Stimulated activated CD4-positive, alpha-beta T cell treated with anti-CD3 and anti-CD28 coated beads, Interleukin-15, amount 100 ng/mL, for 1 hour (primary cell): ENCODE measurements around the gene ITPK1.

Source experiments
- DNase-seq, 2 donors: peaks; one replicate each; pipeline ENCODE4 v3.0.0-alpha.2; 2020; ENCODE audit warnings: low read depth in 1 of 2, low spot score in 1 of 2

The ITPK1 gene

DNA sequence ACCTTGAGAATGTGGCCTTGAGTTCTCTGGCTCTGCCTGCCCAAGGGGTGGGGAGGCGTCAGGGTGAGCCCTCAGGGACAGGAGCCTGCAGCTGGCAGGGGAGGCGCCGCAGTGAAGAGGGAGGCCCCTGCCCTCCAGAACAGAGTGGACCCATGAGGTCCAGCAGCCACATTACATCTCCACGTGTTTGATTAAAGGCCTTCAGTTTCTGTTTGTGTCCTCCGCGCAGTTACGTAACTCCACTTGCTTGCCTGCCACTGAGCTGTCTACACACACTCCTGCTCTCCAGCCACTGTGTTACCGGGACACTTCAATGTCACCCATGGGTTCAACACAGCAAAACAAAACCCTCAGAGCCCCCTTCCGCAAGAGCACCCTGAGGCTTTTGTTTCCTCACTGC is 122.4 kb downstream of the ITPK1 start:
- no peak for DNase-seq

DNA sequence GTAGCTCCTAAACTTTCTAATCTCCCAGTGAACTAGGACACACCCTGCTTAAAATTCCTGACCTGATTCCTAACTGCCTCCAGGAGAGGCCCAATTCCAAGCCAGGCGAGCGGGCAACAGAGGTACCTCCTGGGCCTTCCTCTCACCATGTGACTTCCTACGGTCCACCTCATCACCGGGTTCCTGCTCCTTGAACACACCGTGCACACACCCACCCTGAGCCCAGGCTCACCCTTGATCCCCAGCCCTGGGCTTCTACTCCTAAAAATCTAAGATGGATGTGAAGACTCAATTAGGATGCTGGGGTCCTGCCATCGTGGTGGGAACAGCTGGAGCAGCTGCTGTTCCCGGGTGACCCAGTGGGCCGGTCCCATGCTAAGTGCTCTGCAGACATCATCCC is 124.2 kb downstream of the ITPK1 start:
- DNase-seq: no peak

DNA sequence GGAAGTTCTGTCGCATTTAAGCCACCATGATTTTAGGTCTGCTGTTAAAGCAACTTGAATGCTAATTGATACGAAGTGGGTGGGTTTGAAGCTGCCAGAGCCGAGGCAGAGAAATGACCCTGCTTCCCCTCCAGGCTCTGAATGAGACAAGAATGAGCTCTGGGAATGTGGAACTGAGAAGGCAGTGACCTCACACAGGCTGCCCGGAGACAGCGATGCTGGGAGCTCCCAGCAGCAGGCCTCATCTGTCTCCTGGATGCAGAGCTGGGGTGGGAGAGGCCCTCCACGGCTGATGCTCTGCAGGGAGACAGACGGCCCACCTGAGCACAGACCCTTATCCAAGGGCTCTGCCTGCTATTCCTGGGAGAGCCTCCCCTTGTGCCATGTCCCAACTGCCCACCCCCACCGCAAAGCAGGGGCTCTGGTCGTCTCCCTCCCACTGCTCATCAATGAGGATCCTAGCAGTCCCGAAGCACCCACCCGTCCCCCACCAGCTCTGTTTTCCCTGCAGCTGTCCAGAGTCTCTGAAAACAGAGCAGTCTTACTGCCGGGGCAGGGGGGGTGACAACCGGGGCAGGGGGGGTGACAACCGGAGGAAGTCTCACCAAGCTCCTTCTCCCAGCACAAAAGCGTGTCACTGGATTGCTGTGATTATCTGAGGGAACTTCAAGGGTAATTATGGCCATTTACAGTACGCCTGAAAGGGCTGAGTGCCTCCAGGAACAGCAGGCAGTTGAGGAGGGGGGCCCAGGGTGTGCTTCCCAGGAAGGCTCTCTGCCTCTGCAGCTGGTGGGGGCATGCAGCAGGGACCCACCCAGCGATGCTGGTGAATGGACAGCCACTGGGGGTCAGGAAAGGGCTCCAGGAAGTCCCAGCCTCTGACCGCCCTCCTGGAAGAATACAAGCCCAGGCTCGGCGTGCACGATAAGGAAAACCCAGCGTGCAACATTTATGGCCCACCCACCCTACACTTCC is 125.0 kb downstream of the ITPK1 start:
- DNase-seq: no peak

DNA sequence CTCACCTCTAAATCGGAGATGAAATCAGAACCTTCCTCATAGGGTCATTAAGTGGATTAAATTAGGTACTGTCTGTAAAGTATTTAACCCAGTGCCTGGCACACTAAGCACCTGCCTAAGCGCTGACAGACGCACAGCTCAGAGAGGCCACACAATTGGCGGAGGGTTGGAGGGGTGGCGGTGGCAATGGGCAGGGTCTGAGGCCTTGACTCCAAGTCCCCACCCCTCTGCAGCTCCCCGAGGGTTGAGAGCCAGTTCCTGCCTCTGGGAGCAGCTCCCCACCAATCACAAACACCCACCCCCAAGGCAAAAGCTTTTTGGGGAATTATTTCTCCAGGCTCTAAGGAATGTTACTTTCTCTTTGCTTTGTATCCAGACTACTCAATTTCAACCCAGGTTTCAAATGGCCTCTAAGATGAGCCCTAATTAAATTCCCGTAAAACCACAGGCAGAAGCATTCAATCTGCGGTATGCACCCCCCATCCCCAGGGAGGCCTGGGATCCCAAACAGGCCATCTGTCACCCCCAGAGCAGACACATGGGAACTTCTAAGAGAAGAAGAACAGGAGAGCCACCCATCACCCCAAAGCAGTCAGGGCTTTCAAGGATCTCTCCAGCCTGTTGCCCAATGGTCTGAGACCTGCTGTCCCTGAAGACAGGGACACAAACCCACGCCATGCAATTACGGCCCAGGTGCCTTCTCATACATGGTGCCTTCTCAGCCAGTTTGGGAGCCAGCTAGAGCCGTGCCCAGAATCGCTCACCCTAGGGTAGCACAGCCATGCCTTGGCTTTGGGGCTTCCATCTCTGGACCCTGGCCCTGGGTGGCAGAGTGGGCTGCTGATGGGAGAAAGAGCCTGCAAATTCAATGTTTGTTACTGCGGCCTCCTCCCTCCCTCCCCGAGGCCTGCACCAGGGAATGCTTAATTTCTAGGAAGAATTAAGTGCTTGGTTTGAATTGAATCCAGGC is 126.7 kb downstream of the ITPK1 start:
- DNase-seq: no peak

DNA sequence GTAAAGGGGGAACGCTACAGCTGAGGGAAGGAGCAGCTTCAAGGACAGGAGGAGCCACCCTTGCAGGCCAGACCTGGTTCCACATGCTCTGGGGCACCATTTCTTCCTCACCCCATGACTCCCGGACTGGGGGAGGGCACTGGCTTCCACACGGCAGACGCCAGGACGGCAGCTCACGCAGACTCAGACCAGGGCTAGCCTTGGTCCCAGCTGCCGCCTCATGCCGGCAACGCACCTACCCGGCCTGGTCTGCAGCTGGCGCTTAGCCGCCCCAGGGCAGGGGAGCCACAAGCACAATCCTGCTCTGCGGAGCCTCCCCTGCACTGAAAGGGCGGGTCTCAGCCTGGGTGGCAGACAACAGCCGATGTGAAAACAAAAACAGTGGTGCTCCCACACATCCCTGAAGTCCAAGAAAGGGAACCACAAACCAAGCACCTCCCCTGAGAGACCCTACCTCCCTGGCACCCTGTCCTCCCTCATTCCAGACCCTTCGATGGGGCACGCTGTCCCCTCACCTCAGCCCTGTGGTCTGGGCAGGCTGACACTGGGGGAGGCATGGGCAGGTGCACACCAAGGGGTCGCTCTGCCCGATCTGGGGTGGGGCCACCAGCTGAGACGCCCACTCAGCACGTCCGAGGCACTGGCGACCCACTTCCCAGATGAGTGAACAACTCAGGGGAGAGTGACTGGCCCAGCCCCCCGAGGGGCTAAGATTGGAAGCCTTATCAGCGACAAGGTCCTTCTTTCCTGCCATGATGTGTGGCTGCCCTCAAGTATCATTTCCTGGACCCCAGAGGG is 127.8 kb downstream of the ITPK1 start:
- no peak for DNase-seq

DNA sequence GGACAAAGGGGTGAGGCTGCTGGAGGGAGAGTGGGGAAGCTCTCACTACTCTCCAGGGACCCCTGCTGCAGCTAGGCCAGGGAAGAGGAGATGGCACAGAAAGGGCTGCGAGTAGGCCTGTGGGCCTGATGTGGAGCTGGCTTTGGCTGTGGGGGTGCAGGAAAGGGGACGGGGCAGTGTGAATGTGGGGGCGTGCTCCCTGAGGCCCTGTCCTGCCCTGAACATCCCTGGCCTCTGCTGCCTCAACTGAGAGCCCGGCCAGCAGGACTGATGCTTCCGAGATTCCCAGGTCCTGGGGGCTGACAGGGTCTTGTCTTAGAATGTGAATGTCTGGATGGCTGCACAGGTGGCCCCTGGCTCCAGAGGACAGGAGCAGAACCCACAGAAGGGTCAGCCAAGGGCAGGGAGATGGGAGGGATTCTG is 128.6 kb downstream of the ITPK1 start:
- no peak for DNase-seq

DNA sequence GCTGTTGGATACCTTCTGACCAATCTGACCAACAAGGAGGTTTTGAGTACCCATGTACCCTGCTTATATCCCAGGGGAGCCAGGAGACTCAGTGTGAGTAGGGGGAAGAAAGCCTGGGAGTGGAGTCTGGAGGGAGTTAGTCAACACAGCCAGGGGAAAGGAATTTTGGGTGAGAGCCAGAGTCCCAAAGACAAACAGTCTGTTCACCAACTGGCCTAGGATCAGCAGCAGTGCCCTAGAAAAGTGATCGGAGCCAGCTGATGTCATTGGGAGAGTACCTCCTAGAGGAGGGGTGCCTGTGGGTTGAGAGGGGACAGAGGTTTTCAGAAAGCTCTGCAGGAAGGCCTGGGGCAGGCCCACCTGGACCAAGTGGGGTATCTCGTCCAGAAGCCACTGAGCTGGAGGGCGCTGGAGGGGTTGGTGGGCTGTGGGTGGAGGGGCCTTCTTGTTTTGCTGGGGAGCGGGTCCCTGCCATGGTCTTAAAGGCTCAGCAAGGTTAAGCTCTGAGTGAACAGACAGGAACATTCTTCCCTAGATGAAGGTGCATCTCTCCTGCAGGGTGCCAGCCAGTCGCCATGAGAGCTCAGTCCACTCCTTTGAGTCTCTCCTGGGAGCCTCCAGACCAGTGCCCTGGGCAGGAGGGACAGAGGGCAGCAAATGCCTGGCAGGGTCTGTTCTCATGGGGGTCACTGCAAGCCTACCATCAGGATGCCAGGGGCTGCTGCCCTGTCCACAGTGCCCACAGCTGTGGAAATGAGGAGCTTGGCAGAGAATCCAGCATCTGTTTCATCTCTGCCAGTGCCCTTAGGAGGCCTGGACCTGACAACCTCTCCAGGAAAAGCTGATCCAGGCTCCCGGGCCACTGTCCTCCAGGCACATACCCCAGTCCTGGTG is 129.2 kb downstream of the ITPK1 start:
- no peak for DNase-seq

DNA sequence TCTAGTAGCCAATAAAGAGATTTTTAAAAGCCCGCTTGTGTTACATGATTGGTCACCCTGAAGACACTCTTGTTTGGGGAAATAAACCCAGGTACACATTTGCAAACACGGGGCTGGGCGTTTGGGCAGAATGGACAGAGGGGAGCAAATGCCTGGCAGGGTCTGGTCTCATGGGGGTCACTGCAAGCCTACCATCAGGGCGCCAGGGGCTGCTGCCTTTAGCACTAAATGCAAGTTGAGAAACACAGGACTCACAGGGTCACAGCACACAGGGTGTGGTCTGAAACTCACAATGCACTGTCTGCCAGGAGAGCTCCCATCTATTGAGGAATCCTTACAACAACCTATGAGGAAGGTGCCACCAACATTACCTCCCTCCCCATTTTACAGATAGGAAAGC is 130.2 kb downstream of the ITPK1 start:
- no peak for DNase-seq

DNA sequence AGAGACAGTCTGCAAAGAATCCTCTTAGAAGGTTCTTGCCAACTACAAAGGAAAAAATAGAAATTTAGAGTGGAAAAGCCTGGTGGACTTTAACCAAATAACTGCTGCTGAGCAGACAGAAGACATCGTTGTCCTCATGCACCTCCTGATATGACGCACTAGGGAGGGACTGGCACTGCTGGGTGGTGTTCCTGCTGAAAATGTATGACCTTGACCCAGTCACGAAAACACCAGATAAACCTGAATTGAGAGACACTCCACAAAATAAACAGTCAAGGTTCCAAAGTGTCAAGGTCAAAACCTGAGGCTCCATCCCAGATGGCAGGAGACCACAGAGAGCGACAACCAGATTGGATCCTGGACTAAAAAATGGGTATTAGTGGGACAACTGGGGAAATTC is 130.8 kb downstream of the ITPK1 start:
- DNase-seq: no peak

DNA sequence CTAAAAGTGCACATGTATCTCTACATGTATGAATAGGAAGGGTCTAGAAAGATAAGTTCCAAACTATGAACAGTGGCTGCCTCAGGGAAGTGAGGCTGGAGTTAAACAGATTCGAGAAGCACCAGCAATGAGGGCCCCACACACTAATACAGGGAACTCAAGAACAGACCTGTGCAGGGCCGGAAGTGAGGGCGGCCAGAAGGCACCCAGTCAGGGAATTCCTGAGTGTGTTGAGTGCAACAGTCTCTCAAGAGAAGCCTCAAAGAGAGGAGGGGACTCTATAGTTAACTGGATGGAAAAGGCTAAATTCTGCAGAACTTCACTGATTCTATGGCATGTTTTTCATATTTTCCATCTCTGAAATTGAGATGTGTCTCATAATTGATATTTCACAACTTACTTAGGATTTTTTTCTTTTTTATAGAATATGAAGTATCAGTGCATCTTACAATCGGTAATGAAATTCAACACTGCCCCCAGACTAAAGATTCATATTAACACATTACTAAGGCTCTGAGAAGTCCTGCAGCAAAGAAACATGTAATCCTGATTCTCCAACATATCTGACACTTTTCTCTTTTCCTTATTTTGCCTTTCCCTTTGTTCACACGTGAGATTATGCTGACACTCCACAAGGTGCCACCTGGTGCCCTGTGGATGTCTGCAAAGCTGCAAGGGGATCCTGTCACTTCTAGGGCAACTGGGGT is 131.5 kb downstream of the ITPK1 start:
- no peak for DNase-seq

DNA sequence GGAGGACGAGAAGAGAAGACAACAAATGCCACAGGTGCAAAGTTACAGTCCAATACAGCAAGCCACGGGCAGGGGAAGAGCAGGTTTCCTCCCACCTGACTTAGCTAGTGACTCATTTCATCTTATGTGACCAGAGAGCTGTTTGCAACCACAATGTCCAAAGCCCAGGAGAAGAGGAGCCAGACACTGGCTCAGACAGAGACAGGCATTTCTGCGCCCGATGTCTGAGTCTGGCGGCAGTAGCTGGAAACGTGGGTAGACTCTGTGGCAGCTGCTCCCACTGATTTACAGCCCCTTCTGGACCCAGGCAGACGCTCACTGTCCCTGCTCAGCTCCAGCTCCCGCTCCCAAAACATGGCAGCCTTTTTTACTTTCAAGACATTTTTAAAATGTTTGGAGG is 132.8 kb downstream of the ITPK1 start:
- no peak for DNase-seq

DNA sequence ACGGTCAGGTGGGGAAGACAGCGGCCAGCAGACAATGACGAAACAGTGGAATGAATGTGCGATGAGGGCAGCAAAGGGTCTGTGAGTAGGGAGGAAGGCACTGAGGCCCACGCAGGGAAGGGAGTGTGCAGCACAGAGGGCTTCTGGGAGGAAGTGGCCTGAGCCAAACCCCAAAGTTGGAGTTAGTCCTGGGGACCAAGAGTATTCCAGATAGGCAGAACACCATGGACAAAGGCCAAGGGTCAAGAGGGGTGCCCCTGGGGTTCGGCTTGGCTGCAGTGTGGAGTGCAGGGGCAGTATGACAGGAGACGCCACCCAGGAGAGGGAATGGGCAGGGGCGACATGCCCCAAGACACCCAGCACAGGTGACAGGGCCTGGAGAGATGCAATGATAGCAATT is 134.0 kb downstream of the ITPK1 start:
- DNase-seq: no peak

DNA sequence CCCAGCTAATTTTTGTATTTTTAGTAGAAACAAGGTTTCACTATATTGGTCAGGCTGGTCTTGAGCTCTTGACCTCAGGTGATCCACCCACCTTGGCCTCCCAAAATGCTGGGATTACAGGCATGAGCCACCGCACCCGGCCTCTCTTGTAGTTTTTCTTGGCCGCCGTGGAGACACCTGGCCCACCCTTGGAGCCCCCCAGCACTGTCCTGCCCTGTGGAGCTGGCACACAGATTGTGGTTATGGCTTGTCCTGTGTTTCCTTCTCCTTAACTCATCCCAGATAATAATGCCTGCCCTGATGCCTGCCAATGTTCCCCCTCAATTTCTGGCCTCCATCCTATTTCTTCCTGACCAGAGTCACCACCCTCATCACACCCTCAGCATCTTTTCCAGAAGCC is 134.9 kb downstream of the ITPK1 start:
- DNase-seq: no peak

DNA sequence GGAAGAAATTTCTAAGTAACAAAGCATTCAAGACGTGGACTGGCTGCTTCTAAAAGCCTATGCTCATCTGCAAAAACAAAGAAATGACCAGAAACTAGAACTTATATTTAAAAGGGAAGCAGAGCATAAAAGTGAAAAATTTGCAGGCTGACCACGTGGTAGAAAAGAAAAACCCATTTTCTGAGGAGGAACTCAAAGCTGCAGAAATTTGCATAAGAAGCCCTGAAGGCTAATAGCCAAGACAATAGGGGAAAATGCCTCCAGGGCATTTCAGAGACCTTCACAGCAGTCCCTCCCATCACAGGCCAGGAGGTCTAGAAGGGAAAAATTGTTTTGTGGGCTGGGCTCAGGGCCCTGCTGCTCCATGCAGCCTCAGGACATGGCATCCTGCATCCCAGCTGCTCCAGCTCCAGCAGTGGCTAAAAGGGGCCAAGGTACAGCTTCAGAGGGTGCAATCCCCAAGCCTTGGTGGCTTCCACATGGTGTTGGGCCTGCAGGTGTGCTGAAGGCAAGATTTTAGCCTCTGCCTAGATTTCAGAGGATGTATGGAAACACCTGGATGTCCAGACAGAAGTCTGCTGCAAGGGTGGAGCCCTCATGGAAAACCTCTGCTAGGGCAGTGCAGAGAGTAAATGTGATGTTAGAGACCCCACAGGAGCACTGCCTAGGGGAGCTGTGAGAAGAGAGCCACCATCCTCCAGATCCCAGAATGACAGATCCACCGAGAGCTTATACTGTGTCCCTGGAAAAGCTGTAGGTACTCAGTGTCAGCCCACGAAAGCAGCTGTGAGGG is 137.3 kb downstream of the ITPK1 start:
- DNase-seq: no peak

DNA sequence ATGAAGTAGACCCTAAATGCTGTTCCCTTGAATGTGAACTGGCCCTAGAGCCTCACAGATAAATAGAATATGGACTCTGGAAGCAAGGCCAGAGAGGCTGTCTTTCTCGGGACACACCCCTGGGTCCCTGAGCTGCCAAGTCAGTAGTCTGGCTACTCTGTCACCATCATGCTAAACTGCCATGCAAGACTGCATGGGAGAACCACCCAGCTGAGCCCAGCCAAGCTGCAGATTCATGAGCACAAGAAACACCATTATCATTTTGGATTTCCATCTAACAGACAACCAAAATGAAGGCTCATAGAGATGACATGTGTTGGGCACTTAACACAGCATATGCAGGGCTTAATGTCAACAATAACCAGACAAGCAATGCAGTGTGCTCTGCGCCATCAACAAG is 139.5 kb downstream of the ITPK1 start:
- DNase-seq: no peak

DNA sequence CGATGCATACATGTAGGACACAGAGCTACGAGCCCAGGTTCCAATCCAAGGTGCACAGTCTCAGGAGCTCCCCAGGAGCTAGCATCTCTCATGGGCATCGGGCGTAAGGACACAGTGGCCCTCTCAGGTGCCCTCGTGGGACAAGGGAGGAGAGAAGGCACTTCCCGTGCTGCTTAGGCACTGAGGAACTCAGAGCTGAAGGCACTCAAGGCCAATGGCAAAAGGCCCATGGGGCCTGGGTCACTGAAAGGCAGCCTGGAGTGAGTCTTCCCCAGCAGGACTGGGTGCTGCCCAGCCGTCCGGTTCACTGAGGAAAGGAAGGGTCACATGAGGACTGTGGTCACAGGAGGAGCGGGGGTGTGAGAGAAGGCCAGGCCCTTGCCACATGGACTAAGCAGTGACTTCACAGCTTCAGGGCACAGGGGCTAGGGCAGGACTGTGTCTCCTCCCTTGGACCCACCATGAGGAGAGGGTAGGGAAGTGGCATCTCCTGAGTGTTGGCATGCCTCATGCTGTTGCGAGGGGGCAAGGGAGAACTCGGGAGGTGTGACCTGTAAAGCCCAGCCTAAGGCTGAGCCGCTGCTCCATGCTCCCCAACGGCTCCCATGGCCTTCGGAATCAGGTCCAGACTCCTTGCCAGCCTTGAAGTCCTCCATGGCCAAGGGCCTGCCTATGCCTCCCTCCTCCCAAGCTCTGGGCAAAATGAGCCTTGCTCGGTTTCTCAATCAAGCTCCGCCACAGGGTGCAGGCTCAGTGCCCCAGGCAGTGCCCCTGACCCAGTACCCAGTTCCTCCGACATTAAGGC is 141.0 kb downstream of the ITPK1 start:
- DNase-seq: no peak

DNA sequence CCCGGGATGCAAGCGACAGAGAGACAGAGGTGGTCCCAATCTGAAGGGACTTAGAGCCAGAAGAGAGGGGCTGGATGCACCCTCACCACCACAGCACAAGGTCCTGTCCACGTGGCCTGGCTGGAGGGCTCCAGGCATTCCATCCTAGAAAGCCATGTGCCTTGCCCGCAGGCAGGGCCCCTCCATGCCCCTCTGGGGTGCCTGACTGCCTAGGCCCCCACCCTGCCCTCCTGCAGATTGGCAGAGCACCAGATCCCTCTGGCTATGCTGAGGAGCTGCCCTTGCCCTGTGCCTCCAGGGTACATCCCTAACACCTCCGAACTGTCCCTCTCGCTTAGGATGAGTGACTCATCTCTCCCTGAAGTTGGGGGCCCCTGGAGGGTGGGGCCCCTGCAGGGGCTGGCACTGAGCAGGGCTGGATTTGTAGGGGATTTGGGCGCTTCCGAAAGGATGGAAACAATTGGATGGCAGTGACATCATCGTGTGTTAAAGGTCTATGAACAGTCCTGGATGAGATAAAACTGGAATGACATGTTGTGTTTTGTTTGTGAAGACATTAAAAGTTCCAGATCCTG is 141.8 kb downstream of the ITPK1 start:
- no peak for DNase-seq
